ENCODE data around the gene NUFIP2. TPM values are rescaled to one million over a fixed set of nuclear protein-coding genes. Genes with fewer than 3 reads are reported as not detected.

Gene NUFIP2
- total and polyA plus RNA-seq, 3 donors from 2014 or later: 24.6 to 39.0 (median 33.6) TPM

GRCh38 chr17:29242051-29242450 lies 51.9 kb downstream of the NUFIP2 start:
- Histone ChIP-seq H3K27me3 (no peaks in the 10 kb centered on the region), H3K4me1 (no peaks in the 10 kb centered on the region), H3K9me3 (no peaks in the 10 kb centered on the region), H3K36me3 (ENCODE audit: low read depth, missing control alignments) (no peaks in the 10 kb centered on the region), H3K4me3 (no peak overlapping the region), H3K27ac (no peak overlapping the region)
- intact Hi-C loops (cut with DNase I; ENCODE audit: low total_unique reads): no loop called here
- DNase-seq: no peak
- no peak for TF ChIP-seq POLR2A (IDR thresholded peaks at IDR 0.05)
- no peak for TF ChIP-seq CTCF (IDR thresholded peaks at IDR 0.05)
- 88 to 100% methylated on average over 1 of the region's 1 CpG for WGBS, 2 donors

DNA sequence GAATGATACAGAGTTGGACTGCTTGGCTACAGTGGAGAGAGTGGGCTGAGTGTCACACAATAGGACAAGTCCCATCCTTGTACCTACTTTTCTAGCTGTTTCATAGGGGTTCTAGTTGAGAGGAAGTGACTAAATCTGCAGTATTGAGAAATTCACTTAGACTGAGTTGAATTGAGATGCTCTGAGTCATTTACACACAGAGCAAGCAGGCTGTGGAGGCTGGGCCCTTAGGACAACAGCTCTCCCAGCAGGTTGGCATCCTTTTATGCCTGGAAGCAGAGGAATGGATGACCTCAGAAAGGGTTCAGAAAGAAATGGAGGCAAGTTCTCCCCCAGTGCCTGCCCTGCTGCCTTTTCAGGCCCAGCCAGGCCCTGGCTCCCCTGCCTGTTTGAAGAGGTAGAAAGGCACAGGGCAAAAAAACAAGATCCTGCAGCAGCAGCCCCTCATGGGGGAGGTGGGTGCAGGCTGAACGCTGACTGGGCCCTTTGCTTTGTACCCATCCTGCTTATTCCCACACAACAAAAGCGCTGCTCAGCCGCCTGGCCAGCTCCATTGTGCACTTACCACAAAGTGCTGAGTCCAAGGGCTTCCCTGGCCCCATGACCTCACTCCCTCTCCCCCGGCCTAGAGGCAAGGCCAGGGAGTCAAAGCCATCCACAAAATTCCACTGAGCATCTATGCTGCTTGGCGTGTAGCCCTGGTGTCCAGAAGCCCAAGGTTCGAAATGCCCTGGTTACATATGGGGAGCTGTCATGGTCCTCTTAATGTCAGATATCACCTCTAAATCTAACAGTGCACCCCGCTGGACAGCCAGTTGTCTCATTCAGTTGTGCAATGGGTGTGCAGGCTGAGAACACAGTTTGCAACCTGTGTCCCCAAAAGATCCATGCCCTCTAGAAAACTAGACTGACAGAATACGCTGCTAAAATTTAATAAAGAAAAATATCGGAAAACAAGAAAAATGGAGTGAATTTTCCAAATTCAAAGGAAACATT lies 52.7 kb downstream of the NUFIP2 start:
- no peak overlapping the region for H3K27ac ChIP-seq
- intact Hi-C loops (cut with DNase I; ENCODE audit: low total_unique reads): no loop called here
- TF ChIP-seq POLR2A (IDR thresholded peaks at IDR 0.05): no peak
- TF ChIP-seq CTCF (IDR thresholded peaks at IDR 0.05): no peak
- H3K36me3 ChIP-seq (ENCODE audit: low read depth, missing control alignments): no peaks in the 10 kb centered on the region
- H3K4me1 ChIP-seq: no peaks in the 10 kb centered on the region
- H3K9me3 ChIP-seq: no peaks in the 10 kb centered on the region
- no peak overlapping the region for H3K4me3 ChIP-seq
- H3K27me3 ChIP-seq: no peaks in the 10 kb centered on the region
- no peak for DNase-seq
- WGBS, 2 donors: 85 to 86% methylated on average over 4 to 9 of the region's 9 CpGs

DNA sequence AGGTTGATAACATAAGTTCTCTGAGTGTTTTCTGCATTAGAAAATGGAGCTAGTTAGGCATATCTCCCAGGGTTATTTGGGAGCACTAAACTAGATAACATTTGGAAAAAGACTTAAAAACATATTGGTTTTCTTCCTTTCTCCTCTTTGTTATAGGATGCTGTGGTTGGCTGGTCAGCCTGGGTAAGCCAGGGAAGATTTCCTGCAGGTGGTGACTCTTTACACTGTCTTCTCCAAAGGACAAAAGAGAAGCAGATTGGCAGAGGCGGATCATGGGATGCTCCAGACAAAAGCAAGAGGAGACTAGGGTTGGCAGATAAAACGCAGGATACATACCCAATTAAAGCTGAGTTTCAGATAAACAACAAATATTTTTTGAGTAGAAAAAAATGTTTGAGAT lies 53.5 kb downstream of the NUFIP2 start:
- Histone ChIP-seq H3K9me3 (no peaks in the 10 kb centered on the region), H3K4me3 (no peak overlapping the region), H3K27me3 (no peaks in the 10 kb centered on the region), H3K27ac (no peak overlapping the region), H3K36me3 (ENCODE audit: low read depth, missing control alignments) (no peaks in the 10 kb centered on the region), H3K4me1 (no peaks in the 10 kb centered on the region)
- no peak for DNase-seq
- WGBS, 2 donors: 47 to 50% methylated on average over 2 of the region's 2 CpGs
- intact Hi-C loops (cut with DNase I; ENCODE audit: low total_unique reads): no loop called here
- TF ChIP-seq CTCF (IDR thresholded peaks at IDR 0.05): no peak
- no peak for TF ChIP-seq POLR2A (IDR thresholded peaks at IDR 0.05)

DNA sequence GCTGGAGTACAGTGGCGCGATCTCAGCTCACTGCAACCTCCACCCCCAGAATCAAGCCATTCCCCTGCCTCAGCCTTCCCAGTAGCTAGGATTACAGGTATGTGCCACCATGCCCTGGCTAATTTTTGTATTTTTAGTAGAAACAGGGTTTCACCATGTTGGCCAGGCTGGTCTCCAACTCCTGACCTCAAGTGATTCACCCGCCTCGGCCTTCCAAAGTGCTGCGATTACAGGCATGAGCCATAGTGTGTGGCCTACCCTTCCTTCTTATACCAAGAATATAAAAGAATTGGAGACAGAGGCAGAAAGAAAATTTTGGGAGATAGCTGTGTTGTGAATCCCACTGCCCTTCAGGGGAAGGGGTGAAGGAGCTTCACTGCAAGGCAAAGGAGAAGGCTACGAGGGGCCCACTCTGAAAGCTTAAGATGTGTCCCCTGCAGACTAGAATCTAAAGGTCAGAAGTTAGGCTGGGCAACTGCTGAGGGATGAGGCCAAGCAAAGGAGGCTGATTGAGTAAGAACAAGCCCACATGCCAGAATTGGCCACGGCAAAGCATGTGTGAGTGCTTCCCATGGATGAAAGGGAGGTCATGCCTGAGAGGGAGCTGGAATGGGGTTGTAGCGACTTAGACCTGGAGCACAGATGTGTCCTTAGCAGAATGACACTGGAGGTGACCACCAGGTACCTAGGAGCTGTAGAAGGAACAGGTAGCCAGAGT lies 55.7 kb downstream of the NUFIP2 start:
- Histone ChIP-seq H3K27ac (no peak overlapping the region), H3K4me1 (no peaks in the 10 kb centered on the region), H3K27me3 (no peaks in the 10 kb centered on the region), H3K9me3 (no peaks in the 10 kb centered on the region), H3K36me3 (ENCODE audit: low read depth, missing control alignments) (no peaks in the 10 kb centered on the region), H3K4me3 (no peak overlapping the region)
- intact Hi-C loops (cut with DNase I; ENCODE audit: low total_unique reads): no loop called here
- TF ChIP-seq CTCF (IDR thresholded peaks at IDR 0.05) (no peak), POLR2A (IDR thresholded peaks at IDR 0.05) (no peak)
- DNase-seq: no peak
- WGBS, 2 donors: 90 to 97% methylated on average over 8 of the region's 8 CpGs

All from testis (tissue), 3 donors.